Stimulated activated CD8-positive, alpha-beta memory T cell treated with anti-CD3 and anti-CD28 coated beads, Interleukin-2, amount 100 ng/mL, for 48 hours (primary cell): ENCODE results near the gene LYST.
"Not testable (repeated sequence)": the region's sequence is repeated elsewhere in the genome, so short reads cannot be mapped to it uniquely, and the experiment has no call there.

Source experiments
- DNase-seq, 2 donors: peaks; one replicate each; pipeline ENCODE4 v3.0.0-alpha.2; 2020; ENCODE audit warnings: low read depth in 2 of 2

LYST gene

DNA sequence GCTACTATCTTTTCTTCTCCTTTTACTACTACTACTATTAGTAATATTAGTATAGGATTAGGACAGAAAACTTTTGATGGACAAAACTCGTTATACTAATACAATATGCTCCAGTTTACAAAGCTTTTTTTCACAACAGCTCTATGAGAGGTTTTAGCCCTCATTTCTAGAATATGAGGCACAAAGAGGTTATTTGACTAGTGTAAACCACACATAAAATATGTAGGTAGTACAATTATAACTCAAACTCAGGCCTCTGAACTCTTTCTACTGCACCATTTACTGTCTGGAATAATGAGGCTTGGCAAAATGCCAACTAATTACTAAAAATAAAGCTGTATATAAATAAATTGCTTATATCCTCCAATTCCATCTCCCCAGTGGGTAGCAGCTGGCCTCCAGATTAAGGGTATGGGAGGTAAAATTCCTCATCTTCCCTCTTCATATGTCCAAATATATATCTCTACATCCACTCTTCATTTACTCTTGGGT, 99.9 kb downstream of the LYST start:
- DNase-seq, result no peak

DNA sequence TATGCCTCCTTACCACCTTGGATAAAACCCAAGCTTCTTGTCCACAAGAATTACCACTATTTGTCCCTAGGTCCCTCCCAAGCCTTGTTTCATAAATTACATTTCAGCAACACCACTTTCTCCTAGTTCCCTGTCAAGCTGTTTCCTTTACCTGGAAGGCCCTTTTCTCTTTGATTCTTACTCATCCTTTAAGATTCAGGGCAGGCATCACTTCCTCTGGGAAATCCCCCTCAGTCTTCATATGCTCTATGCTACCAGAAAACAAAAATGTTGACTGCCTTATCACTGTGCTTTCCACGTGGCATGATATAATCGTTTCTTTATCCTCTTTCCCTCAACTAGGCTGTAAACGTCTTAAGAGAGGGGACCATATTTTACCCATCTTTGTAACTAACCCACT, 102.7 kb downstream of the LYST start:
- DNase-seq, result no peak

DNA sequence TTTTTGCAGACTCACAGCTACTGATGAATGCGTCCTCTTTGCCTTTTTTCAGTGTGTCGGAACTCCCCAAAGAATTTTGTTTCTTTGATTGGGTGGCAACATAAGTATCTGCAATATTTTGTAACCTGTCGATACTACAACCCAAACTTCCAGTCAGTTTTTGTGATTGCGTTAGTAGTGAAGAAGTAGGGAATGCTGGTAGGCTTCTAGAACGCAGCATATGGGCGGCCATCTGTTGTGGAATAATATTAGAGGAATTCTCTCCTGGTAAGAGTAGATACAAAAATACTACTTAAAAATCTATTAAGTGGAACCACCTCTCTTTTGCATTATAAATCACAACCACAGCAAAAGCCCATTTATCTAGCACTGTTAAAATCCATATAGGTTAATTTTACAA, 107.4 kb downstream of the LYST start:
- no peak for DNase-seq

DNA sequence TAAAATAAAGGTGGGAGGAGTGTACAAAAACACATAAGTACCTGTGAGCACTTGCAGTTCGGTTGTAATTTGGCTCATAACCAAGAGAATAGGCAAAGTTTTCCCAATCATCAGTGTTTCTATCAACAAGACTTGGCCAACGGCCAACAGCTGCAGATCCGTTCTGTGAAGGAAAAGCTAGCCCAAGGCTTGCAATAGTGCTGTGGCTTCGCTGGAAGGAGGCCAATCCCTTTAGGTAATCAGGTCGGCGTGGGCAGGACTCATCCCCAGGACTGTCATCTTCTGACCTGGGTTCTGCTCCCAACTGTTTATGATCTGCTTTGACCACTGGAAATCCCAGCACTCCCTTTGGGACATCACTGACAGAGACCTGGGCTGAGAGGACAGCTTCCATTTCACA, 107.8 kb downstream of the LYST start:
- no peak for DNase-seq

DNA sequence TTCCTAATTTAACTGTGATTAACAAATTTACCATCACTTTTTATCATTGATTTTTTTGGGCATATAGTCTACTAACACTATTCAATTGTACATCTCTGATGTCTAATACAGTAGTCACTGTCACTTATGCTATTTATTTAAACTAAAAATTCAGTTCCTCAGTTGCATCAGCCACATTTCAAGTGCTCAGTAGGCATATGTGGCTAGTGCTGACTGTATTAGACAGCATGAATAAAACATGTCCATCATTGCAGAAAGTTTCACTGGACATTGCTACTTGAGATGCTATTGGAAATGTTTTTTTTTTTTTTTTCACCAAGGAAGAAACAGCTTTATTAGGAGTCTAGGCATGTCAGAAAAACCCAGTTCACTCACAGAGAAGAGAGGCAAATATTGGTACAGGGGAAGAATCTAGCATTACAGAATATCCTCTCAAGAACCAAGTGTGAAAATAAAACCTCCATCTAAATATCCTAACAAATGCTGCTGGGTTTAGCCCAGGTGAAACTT, 109.1 kb downstream of the LYST start:
- no peak for DNase-seq

DNA sequence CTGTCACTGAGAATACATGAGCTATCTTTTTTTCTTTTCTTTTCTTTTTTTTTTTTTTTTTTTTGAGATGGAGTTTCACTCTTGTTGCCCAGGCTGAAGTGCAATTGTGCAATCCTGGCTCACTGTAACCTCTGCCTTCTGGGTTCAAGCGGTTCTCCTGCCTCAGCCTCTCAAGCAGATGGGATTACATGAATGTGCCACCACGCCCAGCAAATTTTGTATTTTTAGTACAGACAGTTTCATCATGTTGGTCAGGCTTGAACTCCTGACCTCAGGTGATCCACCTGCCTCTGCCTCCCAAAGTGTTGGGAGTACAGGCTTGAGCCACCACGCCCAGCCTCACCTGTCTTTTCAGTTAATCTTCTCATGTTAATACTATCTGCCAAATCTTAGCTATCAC, 112.5 kb downstream of the LYST start:
- DNase-seq, result not testable (repeated sequence)

DNA sequence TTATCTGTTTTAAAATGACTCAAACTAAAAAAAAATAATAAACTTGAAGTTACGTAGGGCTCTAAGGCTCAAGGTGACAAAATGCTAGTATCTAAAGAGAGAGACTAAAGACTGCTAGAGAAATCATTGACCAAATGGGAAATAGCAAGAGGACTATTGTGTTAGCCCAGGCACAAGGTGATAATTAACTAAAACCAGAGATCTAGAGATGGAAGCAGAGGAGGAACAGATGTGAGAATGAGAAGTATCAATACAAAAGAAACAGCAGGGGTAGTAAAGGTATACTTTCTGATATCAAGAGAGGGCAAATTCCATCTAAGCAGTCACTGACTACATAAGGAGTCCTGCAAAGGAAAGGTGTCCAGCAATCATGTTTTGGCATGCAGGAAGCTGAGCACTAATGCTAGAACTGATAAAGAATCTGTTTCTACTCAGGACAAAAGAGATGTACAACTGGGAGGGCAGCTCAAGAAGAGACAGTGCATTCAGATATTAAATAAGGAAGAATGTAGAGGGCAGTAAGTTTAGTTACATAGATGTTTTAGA, 116.9 kb downstream of the LYST start:
- no peak for DNase-seq

DNA sequence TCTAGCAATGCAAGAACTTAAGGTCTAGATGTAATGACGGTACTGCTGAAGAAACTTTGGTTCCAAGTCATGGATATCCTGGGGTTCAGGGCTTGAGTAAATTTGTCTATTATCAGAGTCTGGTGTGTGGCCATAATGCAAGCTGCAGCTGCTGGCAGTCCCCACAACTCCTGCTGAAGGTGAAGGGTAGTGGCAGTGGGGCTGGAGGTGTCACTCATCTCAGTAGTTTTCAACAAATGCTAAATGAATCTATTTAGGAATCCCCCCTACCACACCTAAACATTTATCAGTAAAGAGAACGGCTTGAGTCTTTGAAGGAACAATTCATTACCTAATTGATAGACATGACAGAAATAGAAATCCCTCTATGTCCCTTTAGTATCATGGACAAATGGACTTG, 118.0 kb downstream of the LYST start:
- DNase-seq, result no peak

DNA sequence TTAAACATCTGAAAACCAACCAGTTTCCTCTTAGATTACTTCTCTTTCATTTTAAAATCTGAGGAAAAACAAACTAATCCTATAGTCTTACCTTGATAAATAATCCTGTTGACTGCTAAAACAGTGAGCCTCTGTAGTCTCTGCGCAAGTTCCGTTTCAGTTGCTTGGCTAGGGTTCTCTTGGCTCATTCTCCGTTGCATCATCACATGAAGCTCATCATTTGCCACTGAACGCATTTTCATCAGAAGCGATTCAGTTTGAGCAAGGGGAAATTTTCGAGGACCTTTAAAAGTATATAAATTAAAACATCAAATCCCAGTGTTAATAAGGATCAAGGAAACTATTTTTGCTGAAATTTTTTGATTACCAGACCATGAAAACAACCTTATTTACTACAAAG, 120.5 kb downstream of the LYST start:
- DNase-seq, result no peak

DNA sequence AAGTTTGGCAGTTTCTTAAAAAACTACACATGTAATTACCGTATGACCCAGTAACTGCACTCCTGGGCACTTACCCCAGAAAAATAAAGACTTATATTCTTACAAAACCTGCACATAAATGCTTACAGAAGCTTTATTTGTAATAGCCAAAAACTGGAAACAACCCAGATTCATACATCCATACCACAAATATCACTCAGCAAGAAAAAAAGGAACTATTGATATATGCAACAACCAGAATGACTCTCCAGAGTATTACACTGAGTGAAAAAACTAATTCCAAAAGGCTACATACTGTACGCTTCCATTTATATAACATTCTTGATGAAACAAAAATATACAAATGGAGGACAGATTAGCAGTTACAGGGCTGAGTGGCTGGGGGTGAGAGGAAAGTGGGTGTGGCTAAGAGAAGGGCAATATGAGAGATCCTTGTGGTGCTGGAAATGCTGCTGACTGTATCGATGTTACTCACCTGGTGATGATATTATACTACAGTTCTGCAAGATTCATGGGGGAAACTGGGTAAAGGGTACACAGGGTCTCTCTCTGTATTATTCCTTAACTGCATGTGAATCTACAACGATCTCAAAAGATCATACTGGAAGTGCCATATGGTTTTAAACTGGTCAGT, 121.1 kb downstream of the LYST start:
- no peak for DNase-seq

DNA sequence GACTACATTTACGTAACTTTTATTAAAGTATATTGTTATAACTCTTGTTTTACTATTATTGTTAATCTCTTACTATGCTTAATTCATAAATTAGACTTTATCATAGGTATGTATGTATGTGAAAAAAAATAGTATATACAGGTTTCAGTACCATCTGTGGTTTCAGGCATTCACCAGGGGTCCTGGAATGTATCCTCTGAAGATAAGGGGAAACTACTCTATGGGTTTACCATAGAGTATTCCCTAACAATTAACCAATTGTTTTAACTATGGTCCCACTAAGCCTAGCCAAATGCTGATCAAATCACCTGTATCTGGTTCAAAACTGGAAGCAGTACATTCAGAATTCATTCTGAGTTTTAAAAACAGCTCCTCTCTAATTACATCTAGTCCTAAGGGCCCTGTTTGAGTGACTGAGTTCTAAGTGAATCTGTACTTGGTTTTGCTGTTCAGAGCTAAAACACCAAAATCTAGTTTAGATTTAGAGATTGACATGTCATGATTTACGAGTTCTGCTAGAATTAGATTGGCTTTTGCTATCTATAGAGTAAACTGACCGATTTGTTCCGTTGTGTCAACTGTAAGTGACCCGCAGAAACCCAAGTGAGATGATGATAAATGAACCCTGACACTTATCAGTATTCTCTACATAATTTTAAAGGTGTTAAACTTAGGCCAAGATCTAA, 123.6 kb downstream of the LYST start:
- no peak for DNase-seq

DNA sequence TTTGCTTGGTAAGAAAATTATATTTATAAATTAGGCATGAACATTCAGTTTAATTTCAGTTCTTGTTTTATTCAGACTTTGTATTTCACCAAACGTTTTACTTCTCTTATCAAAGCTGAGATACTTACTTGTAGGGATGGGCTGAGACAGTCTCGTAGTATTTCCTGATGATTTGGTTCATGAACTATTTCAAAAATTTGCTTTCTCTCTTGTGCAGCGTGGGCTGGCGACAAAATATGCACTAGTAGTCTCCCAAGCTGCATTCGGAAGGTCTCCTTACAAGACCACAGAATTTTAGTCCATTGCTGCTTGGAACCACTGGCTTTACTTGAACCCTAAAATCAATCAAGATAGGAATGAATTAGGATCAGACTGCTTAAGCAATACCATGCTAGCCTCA, 125.4 kb downstream of the LYST start:
- no peak for DNase-seq

DNA sequence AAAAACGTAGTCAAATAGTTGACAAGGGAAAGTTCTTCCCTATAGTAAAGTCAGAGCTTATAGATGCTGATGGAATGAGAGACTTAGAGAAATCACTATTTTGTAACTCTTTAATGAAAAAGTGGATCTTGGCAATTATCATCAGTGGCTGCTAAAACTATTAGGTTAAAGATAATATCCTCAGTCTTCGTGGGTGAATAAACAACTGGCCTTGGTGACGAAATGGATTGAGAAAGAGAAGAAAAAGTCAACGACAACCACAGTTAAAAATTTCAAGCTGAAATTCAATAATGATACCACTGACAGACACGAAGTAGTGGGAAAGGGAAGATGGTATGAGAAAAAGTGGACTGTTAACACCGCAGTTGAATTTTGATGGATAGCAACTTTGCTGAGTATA, 127.1 kb downstream of the LYST start:
- no peak for DNase-seq

DNA sequence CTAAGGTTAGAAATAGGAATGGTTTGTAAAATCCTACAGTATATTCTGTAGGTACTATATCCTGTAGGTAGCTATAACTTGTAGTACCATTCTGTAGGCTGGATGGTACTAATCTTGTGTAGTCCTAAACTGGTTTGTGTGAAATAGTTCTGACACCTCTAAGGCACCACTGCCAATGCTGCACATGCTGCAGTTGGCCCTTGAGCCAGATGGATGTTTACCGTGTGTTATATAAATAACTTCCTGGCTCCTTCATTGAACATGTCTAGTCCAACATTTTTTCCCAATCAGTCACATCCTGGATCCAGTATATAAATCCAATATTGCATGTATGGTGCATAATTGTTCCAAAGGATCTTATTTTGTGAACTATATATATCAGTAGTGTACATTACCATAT, 127.6 kb downstream of the LYST start:
- no peak for DNase-seq

DNA sequence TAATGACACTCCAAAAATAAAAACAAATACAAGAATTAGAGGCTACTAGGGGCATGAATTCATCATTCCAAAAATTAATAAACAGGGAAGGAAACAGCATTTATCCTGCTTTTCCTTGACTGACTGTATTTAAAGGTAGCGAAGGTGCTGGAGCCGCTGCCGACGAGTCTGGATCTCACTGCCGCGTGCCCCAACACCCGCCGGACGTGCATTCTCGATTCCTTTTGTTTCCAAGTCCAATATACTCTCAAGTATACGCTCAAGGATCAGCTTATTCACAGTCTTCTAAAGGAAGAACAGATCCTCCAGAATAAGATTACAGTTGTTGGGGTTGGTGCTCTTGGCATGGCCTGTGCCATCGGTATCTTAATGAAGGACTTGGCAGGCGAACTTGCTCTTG, 129.0 kb downstream of the LYST start:
- no peak for DNase-seq

DNA sequence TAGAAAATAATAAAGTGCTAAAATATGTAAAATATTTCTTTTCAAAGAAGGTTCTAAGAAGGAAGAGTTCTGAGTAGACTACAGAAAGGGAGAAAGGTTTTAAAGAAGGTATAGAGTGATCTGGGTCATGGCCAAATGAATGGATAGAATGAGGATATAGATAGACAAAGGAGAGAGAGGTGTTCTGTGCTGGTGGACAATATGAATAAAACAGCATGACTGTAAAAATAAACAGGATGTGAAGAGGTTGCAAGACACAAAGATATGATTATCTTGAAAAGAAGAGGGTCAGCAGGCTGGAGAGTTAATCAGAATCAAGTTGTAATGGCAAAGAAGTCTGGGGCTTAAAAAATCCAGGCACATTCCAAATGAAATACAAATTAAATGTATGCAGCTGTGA, 130.4 kb downstream of the LYST start:
- no peak for DNase-seq

DNA sequence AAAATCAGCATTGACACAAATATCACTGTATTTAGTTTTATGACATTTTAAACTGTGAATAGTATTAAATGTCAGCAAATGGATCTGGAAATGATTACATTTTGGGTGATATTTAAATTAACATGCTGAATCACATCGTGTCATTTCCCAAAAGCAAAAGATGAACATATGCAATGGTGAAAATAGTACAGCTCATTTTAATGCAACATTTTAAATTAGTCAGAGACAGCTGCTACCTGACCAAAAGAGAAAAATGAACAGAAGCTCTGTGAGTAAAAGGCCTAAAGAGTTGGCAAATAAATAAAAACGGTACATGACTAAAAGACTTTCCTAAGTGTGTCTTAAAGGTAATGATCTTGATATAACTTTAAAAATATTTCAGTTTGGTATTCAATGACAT, 131.1 kb downstream of the LYST start:
- no peak for DNase-seq

DNA sequence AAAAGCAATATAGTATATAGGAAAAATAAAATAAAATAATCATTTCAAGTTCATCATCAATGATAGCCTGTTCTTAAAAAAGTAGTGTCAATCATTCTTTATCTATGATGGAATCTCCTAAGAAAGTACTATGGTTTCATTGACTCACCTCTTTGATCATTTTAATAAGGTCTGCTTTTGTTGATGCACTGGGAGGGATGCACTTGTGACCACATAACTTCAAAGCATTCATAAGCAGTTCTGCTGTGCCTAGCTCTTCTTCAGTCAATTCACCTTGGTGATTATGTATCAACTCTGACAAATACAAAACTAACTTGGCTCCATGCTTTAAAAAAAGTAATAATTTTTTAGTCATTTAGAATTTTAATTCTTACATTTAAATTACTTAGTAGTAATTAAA, 132.4 kb downstream of the LYST start:
- no peak for DNase-seq

DNA sequence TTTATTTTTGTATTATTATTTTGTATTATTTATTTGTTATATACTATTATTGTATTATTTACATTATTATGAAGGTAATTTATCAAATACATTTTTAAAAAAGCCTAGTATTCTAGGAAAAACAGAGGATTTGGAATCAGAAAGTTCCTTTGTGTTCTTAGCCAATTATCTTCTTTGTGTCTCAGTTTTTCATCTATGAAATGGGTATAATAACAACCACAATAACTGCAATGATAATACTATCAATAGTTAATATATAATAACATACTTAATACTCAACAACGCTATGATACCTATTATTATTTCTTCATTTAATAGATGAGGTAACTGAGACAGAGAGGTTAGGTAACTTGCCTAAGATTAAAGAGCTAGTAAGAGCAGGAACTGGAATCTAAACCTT, 136.7 kb downstream of the LYST start:
- no peak for DNase-seq

DNA sequence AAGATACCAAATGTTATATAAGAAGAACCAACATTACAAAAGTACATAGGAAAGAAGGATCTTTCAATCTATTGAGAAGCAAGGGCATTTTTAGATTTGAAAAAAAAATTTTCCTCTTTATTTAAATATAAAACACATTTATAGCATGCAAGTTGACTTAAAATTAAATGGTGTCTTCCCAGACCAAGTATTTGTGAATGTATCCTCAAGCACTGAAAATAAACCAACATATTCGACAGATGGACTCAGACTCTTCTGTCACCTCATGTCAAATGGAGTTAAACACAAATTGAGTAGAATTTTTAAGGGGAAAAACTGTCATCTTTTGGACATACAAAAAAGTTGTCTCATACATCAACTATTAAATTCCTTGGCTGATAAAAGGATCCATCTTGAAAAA, 140.1 kb downstream of the LYST start:
- no peak for DNase-seq

DNA sequence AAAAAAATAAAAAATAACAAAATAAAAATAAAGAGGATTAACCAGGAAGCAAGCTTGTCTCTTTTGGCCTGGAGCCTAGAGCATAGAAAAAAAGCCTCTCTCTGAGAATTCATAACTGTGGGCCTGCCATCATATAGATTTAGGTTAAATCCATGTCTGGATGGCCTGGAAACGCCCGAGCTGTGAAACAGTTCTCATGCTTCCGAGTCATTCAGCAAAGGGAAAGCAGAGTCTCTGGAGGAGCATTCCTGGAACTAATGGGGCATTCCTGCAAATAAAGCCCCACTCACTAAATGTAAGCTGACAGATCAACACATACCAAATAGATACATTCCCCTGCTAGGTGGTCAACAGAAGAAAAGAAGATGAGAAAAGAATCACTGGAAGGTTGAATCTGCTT, 141.3 kb downstream of the LYST start:
- DNase-seq, result no peak

DNA sequence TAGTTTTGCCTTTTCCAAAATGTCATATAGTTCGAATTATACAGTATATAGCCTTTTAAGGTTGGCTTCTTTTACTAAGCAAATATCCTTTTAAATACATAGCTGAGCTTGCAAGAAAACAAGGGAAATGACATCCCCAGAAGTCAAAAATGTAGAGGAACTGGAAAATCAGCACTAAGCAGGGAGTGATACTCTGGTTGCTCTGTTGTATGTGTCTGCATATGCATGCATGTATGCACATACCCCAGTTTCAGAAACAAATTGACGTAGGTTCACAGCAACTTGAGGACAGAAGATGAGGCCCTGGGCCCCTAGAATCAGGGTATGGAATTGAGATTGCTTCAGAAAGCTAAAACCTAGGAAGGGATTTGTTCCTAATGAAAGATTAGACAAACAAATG, 142.0 kb downstream of the LYST start:
- no peak for DNase-seq

DNA sequence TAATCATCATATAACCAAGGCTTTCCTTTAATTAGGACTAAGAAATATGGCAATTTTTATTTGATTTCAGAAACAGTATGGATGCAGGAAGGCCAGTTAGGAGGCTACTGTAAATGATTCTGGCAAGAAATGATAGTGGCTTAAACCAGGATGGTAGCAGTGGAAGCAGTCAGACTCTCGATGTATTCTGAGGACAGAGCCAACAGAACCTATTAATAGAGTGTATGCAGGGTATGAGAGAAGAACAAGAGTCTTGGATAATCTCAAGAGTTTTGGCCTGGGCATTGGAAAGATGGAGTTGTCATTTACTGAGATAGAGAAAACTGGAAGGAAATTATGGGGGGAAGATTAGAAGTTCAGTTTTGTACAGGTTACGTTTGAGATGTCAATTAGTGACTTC, 143.8 kb downstream of the LYST start:
- no peak for DNase-seq
